ENCODE data around the gene FOXE1.

FOXE1 gene

GRCh38 chr9:97812247-97812543 is 40.8 kb upstream of the FOXE1 start:
- no peak overlapping the region for H3K27ac ChIP-seq
- no peak overlapping the region for H3K9ac ChIP-seq (ENCODE audit: insufficient read length)
- TF ChIP-seq FOXP2 (optimal IDR thresholded peaks at IDR 0.05; ENCODE audit: control extremely low read depth, extremely low read length, insufficient read depth) (no peak), EZH2 (IDR thresholded peaks at IDR 0.05) (no peak), POLR2AphosphoS5 (IDR thresholded peaks at IDR 0.05; ENCODE audit: borderline replicate concordance, low read depth, low read length) (no peak)
- DNase-seq (ENCODE audit: low read depth, low spot score), result no peak
- H3K4me3 ChIP-seq, result no peak overlapping the region
- no peaks in the 10 kb centered on the region; the same call in 1 of the 2 replicates for H3K9me3 ChIP-seq (ENCODE audit: low read depth, low read length)
- H3K36me3 ChIP-seq (ENCODE audit: insufficient read depth, low read length), result no peaks in the 10 kb centered on the region

GRCh38 chr9:97813072-97813471 is 40.0 kb upstream of the FOXE1 start:
- no peak for TF ChIP-seq FOXP2 (optimal IDR thresholded peaks at IDR 0.05; ENCODE audit: control extremely low read depth, extremely low read length, insufficient read depth)
- TF ChIP-seq POLR2AphosphoS5 (IDR thresholded peaks at IDR 0.05; ENCODE audit: borderline replicate concordance, low read depth, low read length), result no peak
- TF ChIP-seq EZH2 (IDR thresholded peaks at IDR 0.05), result no peak
- Histone ChIP-seq H3K27ac (no peak overlapping the region), H3K9me3 (ENCODE audit: low read depth, low read length) (no peaks in the 10 kb centered on the region; the same call in 1 of the 2 replicates), H3K4me3 (no peak overlapping the region), H3K9ac (ENCODE audit: insufficient read length) (no peak overlapping the region), H3K36me3 (ENCODE audit: insufficient read depth, low read length) (no peaks in the 10 kb centered on the region)
- DNase-seq (ENCODE audit: low read depth, low spot score), result no peak

GRCh38 chr9:97819735-97820134 is 33.3 kb upstream of the FOXE1 start:
- no peak for DNase-seq (ENCODE audit: low read depth, low spot score)
- Histone ChIP-seq H3K36me3 (ENCODE audit: insufficient read depth, low read length) (no peaks in the 10 kb centered on the region), H3K9me3 (ENCODE audit: low read depth, low read length) (no peaks in the 10 kb centered on the region), H3K27ac (no peak overlapping the region), H3K9ac (ENCODE audit: insufficient read length) (no peak overlapping the region), H3K4me3 (no peak overlapping the region)
- TF ChIP-seq EZH2 (IDR thresholded peaks at IDR 0.05) (no peak), POLR2AphosphoS5 (IDR thresholded peaks at IDR 0.05; ENCODE audit: borderline replicate concordance, low read depth, low read length) (no peak), FOXP2 (optimal IDR thresholded peaks at IDR 0.05; ENCODE audit: control extremely low read depth, extremely low read length, insufficient read depth) (no peak)

- Histone ChIP-seq H3K9me3 (ENCODE audit: low read depth, low read length) (no peaks in the 10 kb centered on the region), H3K4me3 (no peak overlapping the region), H3K27ac (no peak overlapping the region), H3K36me3 (ENCODE audit: insufficient read depth, low read length) (no peaks in the 10 kb centered on the region), H3K9ac (ENCODE audit: insufficient read length) (no peak overlapping the region)
- DNase-seq (ENCODE audit: low read depth, low spot score), result no peak
- TF ChIP-seq EZH2 (IDR thresholded peaks at IDR 0.05), result no peak
- TF ChIP-seq POLR2AphosphoS5 (IDR thresholded peaks at IDR 0.05; ENCODE audit: borderline replicate concordance, low read depth, low read length), result no peak
- TF ChIP-seq FOXP2 (optimal IDR thresholded peaks at IDR 0.05; ENCODE audit: control extremely low read depth, extremely low read length, insufficient read depth), result no peak
Observed at GRCh38 chr9:97820373-97820772, 32.7 kb upstream of the FOXE1 start.

- H3K9ac ChIP-seq (ENCODE audit: insufficient read length), result no peak overlapping the region
- no peak overlapping the region for H3K27ac ChIP-seq
- H3K9me3 ChIP-seq (ENCODE audit: low read depth, low read length), result no peaks in the 10 kb centered on the region
- TF ChIP-seq POLR2AphosphoS5 (IDR thresholded peaks at IDR 0.05; ENCODE audit: borderline replicate concordance, low read depth, low read length), result no peak
- TF ChIP-seq EZH2 (IDR thresholded peaks at IDR 0.05), result no peak
- no peak for TF ChIP-seq FOXP2 (optimal IDR thresholded peaks at IDR 0.05; ENCODE audit: control extremely low read depth, extremely low read length, insufficient read depth)
- H3K36me3 ChIP-seq (ENCODE audit: insufficient read depth, low read length), result no peaks in the 10 kb centered on the region
- H3K4me3 ChIP-seq, result no peak overlapping the region
- no peak for DNase-seq (ENCODE audit: low read depth, low spot score)
Observed at GRCh38 chr9:97830884-97831829, 21.9 kb upstream of the FOXE1 start.

- TF ChIP-seq POLR2AphosphoS5 (IDR thresholded peaks at IDR 0.05; ENCODE audit: borderline replicate concordance, low read depth, low read length), result no peak
- no peak for TF ChIP-seq FOXP2 (optimal IDR thresholded peaks at IDR 0.05; ENCODE audit: control extremely low read depth, extremely low read length, insufficient read depth)
- Histone ChIP-seq H3K9me3 (ENCODE audit: low read depth, low read length) (no peaks in the 10 kb centered on the region), H3K36me3 (ENCODE audit: insufficient read depth, low read length) (no peaks in the 10 kb centered on the region), H3K27ac (no peak overlapping the region), H3K4me3 (no peak overlapping the region), H3K9ac (ENCODE audit: insufficient read length) (no peak overlapping the region)
- DNase-seq (ENCODE audit: low read depth, low spot score), result no peak
Observed at GRCh38 chr9:97831843-97832636, 21.0 kb upstream of the FOXE1 start.

GRCh38 chr9:97840521-97840920 is 12.5 kb upstream of the FOXE1 start:
- Histone ChIP-seq H3K36me3 (ENCODE audit: insufficient read depth, low read length) (no peaks in the 10 kb centered on the region), H3K27ac (no peak overlapping the region), H3K9ac (ENCODE audit: insufficient read length) (no peak overlapping the region), H3K4me3 (no peak overlapping the region), H3K9me3 (ENCODE audit: low read depth, low read length) (no peaks in the 10 kb centered on the region)
- TF ChIP-seq FOXP2 (optimal IDR thresholded peaks at IDR 0.05; ENCODE audit: control extremely low read depth, extremely low read length, insufficient read depth), result no peak
- TF ChIP-seq POLR2AphosphoS5 (IDR thresholded peaks at IDR 0.05; ENCODE audit: borderline replicate concordance, low read depth, low read length), result no peak
- no peak for TF ChIP-seq EZH2 (IDR thresholded peaks at IDR 0.05)
- DNase-seq (ENCODE audit: low read depth, low spot score), result no peak

GRCh38 chr9:97842960-97843359 is 10.1 kb upstream of the FOXE1 start:
- H3K9ac ChIP-seq (ENCODE audit: insufficient read length), result no peak overlapping the region
- no peaks in the 10 kb centered on the region for H3K36me3 ChIP-seq (ENCODE audit: insufficient read depth, low read length)
- H3K9me3 ChIP-seq (ENCODE audit: low read depth, low read length), result no peaks in the 10 kb centered on the region
- H3K4me3 ChIP-seq, result no peak overlapping the region
- H3K27ac ChIP-seq, result no peak overlapping the region
- no peak for TF ChIP-seq EZH2 (IDR thresholded peaks at IDR 0.05)
- no peak for TF ChIP-seq FOXP2 (optimal IDR thresholded peaks at IDR 0.05; ENCODE audit: control extremely low read depth, extremely low read length, insufficient read depth)
- no peak for TF ChIP-seq POLR2AphosphoS5 (IDR thresholded peaks at IDR 0.05; ENCODE audit: borderline replicate concordance, low read depth, low read length)
- no peak for DNase-seq (ENCODE audit: low read depth, low spot score)
